ENCODE results near the gene ASB15.

ASB15 gene

DNA sequence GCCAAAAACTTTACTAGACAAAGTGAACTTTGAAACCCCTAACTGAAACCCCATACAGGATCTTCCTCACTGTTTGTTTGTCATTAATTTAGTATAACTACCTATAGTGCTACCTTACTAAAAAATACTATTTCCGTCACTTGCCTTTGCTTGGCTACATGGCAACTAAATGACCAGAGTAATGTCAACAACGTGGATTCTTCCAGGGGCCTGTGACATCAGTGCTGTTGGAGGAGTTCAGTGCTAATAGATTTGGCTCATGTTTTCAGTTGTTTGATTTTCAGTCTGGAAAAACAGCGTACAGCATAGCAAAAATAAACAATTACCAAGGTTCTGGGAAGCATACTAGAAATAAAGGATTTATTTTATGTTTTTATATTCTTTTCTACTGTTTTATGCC is 3.0 kb upstream of the ASB15 start:
- H3K9ac ChIP-seq (ENCODE audit: low read length in 2 of 2): no peak overlapping the region
- H3K4me1 ChIP-seq (ENCODE audit: control insufficient read depth, insufficient read depth, low read length): no peaks in the 10 kb centered on the region
- H3K4me3 ChIP-seq (ENCODE audit: low read length in 2 of 2): no peak overlapping the region
- H3K36me3 ChIP-seq (ENCODE audit: control insufficient read depth in 2 of 2, insufficient read depth in 2 of 2, low read length in 2 of 2): no peaks in the 10 kb centered on the region
- no peaks in the 10 kb centered on the region for H3K9me3 ChIP-seq (ENCODE audit: control insufficient read depth in 2 of 2, low read length in 2 of 2)
- no peak overlapping the region for H3K27ac ChIP-seq (ENCODE audit: low read length)
- H3K27me3 ChIP-seq (ENCODE audit: control insufficient read depth in 1 of 2, insufficient read depth in 2 of 2, low read length in 2 of 2): no peaks in the 10 kb centered on the region

DNA sequence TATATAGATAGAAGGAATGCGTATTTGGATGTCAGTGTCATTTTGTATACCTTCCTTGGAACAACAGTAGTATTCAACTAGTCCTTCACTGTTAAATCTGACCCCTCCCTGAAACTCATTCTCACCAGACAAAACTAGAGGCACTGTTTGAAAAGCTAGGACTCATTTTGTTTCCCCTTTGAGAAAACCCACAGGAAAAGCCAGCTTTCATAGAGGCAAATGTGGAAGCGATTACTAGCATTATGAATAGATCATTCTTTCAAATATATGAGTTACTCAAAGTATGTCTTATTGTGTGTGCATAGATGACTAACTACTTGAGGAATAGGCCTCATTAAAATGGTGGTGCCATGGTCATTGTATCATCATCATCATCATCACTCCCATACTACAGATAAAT is 1.9 kb upstream of the ASB15 start:
- H3K27me3 ChIP-seq (ENCODE audit: control insufficient read depth in 1 of 2, insufficient read depth in 2 of 2, low read length in 2 of 2): no peaks in the 10 kb centered on the region
- H3K4me1 ChIP-seq (ENCODE audit: control insufficient read depth, insufficient read depth, low read length): no peaks in the 10 kb centered on the region
- H3K4me3 ChIP-seq (ENCODE audit: low read length in 2 of 2): no peak overlapping the region
- no peak overlapping the region for H3K9ac ChIP-seq (ENCODE audit: low read length in 2 of 2)
- no peaks in the 10 kb centered on the region for H3K9me3 ChIP-seq (ENCODE audit: control insufficient read depth in 2 of 2, low read length in 2 of 2)
- H3K27ac ChIP-seq (ENCODE audit: low read length): no peak overlapping the region
- no peaks in the 10 kb centered on the region for H3K36me3 ChIP-seq (ENCODE audit: control insufficient read depth in 2 of 2, insufficient read depth in 2 of 2, low read length in 2 of 2)

- H3K9ac ChIP-seq (ENCODE audit: low read length in 2 of 2): no peak overlapping the region
- no peaks in the 10 kb centered on the region for H3K27me3 ChIP-seq (ENCODE audit: control insufficient read depth in 1 of 2, insufficient read depth in 2 of 2, low read length in 2 of 2)
- no peak overlapping the region for H3K4me3 ChIP-seq (ENCODE audit: low read length in 2 of 2)
- H3K9me3 ChIP-seq (ENCODE audit: control insufficient read depth in 2 of 2, low read length in 2 of 2): no peaks in the 10 kb centered on the region
- no peak overlapping the region for H3K27ac ChIP-seq (ENCODE audit: low read length)
- H3K4me1 ChIP-seq (ENCODE audit: control insufficient read depth, insufficient read depth, low read length): no peaks in the 10 kb centered on the region
- H3K36me3 ChIP-seq (ENCODE audit: control insufficient read depth in 2 of 2, insufficient read depth in 2 of 2, low read length in 2 of 2): no peaks in the 10 kb centered on the region
These were observed 745 bp upstream of the ASB15 start for GRCh38 chr7:123600876-123601275.

DNA sequence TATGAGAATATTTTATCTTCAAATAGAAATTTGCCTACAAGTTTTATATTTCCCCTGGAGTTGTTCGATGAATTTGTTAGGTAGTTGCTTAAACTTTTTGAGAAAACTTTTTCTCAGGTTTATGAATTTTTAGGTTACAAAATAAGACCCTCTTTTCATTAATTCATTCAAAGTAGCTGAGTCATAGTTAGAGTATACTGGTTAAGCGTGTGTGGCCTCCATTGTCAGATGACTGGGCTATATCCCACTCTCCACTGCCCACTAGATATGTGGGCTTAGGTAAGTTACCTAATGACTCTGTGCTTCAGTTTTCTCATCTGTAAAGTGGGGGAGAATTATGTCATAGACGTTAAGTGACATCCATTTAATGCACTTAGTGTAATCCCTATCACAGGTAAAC is 1.0 kb downstream of the ASB15 start:
- no peak overlapping the region for H3K4me3 ChIP-seq (ENCODE audit: low read length in 2 of 2)
- H3K9ac ChIP-seq (ENCODE audit: low read length in 2 of 2): no peak overlapping the region
- H3K9me3 ChIP-seq (ENCODE audit: control insufficient read depth in 2 of 2, low read length in 2 of 2): no peaks in the 10 kb centered on the region
- H3K4me1 ChIP-seq (ENCODE audit: control insufficient read depth, insufficient read depth, low read length): no peaks in the 10 kb centered on the region
- no peak overlapping the region for H3K27ac ChIP-seq (ENCODE audit: low read length)
- H3K27me3 ChIP-seq (ENCODE audit: control insufficient read depth in 1 of 2, insufficient read depth in 2 of 2, low read length in 2 of 2): no peaks in the 10 kb centered on the region
- H3K36me3 ChIP-seq (ENCODE audit: control insufficient read depth in 2 of 2, insufficient read depth in 2 of 2, low read length in 2 of 2): no peaks in the 10 kb centered on the region

DNA sequence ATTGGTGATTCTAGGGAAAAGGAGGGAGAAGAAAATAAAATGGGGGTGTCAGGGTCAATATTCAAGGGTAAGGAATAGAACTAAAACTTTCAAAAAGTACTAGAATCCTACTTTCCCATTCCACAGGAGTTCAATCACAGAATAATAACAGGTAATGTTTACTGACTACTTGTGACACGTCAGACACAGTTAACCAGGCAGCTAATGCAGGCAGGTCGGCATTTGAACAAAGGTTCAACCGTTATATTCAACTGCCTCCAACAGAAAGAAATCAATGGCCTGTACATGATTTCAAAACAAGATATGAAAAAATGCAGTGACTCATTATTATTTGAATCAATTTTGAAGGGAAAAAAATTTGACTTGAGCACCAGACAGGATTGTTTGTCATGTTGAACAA is 3.1 kb downstream of the ASB15 start:
- Histone ChIP-seq H3K27me3 (ENCODE audit: control insufficient read depth in 1 of 2, insufficient read depth in 2 of 2, low read length in 2 of 2) (no peaks in the 10 kb centered on the region), H3K27ac (ENCODE audit: low read length) (no peak overlapping the region), H3K9ac (ENCODE audit: low read length in 2 of 2) (no peak overlapping the region), H3K36me3 (ENCODE audit: control insufficient read depth in 2 of 2, insufficient read depth in 2 of 2, low read length in 2 of 2) (no peaks in the 10 kb centered on the region), H3K9me3 (ENCODE audit: control insufficient read depth in 2 of 2, low read length in 2 of 2) (no peaks in the 10 kb centered on the region), H3K4me1 (ENCODE audit: control insufficient read depth, insufficient read depth, low read length) (no peaks in the 10 kb centered on the region), H3K4me3 (ENCODE audit: low read length in 2 of 2) (no peak overlapping the region)

DNA sequence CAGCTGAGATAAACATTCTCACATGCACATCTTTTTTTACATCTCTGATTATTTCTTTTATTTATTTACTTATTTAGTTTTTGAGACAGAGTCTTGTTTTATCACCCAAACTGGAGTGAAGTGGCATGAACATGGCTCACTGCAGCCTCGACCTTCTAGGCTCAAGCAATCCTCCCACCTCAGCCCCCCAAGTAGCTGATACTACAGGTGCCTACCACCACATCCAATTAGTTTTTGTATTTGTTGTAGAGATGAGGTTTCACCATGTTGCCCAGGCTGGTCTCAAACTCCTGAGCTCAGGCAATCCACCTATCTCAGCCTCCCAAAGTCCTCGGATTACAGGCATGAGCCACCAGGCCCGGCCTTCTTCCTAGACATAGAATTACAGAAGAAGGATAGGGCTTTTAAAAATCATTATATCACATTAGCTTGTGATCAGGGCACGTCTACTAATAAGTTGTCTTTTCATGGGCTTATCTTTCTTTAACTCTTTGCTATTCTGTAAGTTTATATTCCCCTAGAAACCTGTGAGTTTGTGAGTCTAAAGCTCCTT is 5.9 kb downstream of the ASB15 start:
- H3K4me1 ChIP-seq (ENCODE audit: control insufficient read depth, insufficient read depth, low read length): no peaks in the 10 kb centered on the region
- H3K27me3 ChIP-seq (ENCODE audit: control insufficient read depth in 1 of 2, insufficient read depth in 2 of 2, low read length in 2 of 2): no peaks in the 10 kb centered on the region
- H3K27ac ChIP-seq (ENCODE audit: low read length): no peak overlapping the region
- H3K9me3 ChIP-seq (ENCODE audit: control insufficient read depth in 2 of 2, low read length in 2 of 2): no peaks in the 10 kb centered on the region
- no peak overlapping the region for H3K9ac ChIP-seq (ENCODE audit: low read length in 2 of 2)
- no peaks in the 10 kb centered on the region for H3K36me3 ChIP-seq (ENCODE audit: control insufficient read depth in 2 of 2, insufficient read depth in 2 of 2, low read length in 2 of 2)
- no peak overlapping the region for H3K4me3 ChIP-seq (ENCODE audit: low read length in 2 of 2)

DNA sequence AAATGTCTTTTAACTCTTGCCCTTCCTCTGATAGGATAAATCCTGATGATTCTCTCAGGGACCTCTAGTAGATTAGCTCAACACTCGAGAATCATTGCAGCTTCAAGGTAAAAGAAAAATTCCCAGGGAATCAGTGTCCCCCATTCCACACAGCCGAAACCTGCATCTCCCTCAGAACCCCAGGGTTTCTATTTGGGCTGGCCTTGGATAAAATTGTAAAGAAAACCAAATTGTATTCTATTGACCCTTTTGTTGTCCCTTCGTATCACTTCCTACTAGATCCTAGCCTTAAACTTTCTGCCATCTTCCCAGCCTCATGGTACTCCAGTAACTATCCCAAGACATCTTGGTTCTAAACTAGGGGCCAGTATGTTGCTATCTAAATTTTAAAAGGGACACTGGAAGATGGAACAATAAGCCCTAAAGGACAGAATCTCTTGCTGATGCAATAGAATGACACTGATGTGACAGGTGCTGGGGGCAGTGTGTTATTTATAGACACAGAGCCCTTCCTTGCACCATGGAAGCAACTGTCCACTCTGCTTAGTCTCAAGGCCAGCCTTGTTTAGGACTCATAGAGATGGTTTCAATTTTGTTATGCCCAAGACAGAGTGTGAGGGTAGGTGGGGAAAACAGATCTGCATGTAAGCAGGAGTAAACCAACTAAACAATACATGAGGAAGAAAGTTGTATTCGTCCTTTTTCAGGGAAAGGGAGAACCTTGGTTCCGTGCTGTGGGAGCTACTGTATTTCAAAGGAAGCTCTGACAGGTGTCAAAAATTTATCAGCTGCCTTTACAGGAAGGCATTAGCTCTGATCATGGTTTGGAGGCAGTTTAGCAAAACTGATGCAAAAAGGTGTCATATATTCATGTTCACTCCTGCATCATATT is 7.6 kb downstream of the ASB15 start:
- Histone ChIP-seq H3K4me3 (ENCODE audit: low read length in 2 of 2) (no peak overlapping the region), H3K4me1 (ENCODE audit: control insufficient read depth, insufficient read depth, low read length) (no peaks in the 10 kb centered on the region), H3K27ac (ENCODE audit: low read length) (no peak overlapping the region), H3K27me3 (ENCODE audit: control insufficient read depth in 1 of 2, insufficient read depth in 2 of 2, low read length in 2 of 2) (no peaks in the 10 kb centered on the region), H3K36me3 (ENCODE audit: control insufficient read depth in 2 of 2, insufficient read depth in 2 of 2, low read length in 2 of 2) (no peaks in the 10 kb centered on the region), H3K9ac (ENCODE audit: low read length in 2 of 2) (no peak overlapping the region), H3K9me3 (ENCODE audit: control insufficient read depth in 2 of 2, low read length in 2 of 2) (no peaks in the 10 kb centered on the region)

DNA sequence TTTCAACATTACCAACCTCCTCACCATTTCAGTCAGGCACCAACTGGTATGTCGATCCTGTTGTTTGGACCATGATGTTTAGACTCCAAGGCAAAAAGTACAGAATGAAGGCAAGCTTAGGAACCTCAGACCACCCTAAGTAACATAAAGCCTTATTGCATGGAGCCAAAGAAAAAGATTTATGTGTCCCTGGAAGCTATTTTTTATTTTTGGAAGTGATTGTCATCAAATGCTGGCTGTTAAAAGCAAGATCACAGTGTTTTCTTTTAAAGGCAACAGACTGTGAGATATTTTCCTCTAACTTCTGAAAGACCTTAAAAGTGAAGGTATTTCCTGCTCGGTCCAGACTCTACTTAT is 8.2 kb downstream of the ASB15 start:
- Histone ChIP-seq H3K4me1 (ENCODE audit: control insufficient read depth, insufficient read depth, low read length) (no peaks in the 10 kb centered on the region), H3K27ac (ENCODE audit: low read length) (no peak overlapping the region), H3K4me3 (ENCODE audit: low read length in 2 of 2) (no peak overlapping the region), H3K9me3 (ENCODE audit: control insufficient read depth in 2 of 2, low read length in 2 of 2) (no peaks in the 10 kb centered on the region), H3K27me3 (ENCODE audit: control insufficient read depth in 1 of 2, insufficient read depth in 2 of 2, low read length in 2 of 2) (no peaks in the 10 kb centered on the region), H3K36me3 (ENCODE audit: control insufficient read depth in 2 of 2, insufficient read depth in 2 of 2, low read length in 2 of 2) (no peaks in the 10 kb centered on the region), H3K9ac (ENCODE audit: low read length in 2 of 2) (no peak overlapping the region)

GRCh38 chr7:123612024-123612423 is 10.4 kb downstream of the ASB15 start:
- H3K4me1 ChIP-seq (ENCODE audit: control insufficient read depth, insufficient read depth, low read length): no peaks in the 10 kb centered on the region
- H3K27ac ChIP-seq (ENCODE audit: low read length): no peak overlapping the region
- no peaks in the 10 kb centered on the region for H3K27me3 ChIP-seq (ENCODE audit: control insufficient read depth in 1 of 2, insufficient read depth in 2 of 2, low read length in 2 of 2)
- H3K9me3 ChIP-seq (ENCODE audit: control insufficient read depth in 2 of 2, low read length in 2 of 2): no peaks in the 10 kb centered on the region
- H3K9ac ChIP-seq (ENCODE audit: low read length in 2 of 2): no peak overlapping the region
- H3K36me3 ChIP-seq (ENCODE audit: control insufficient read depth in 2 of 2, insufficient read depth in 2 of 2, low read length in 2 of 2): no peaks in the 10 kb centered on the region
- no peak overlapping the region for H3K4me3 ChIP-seq (ENCODE audit: low read length in 2 of 2)

- no peaks in the 10 kb centered on the region for H3K36me3 ChIP-seq (ENCODE audit: control insufficient read depth in 2 of 2, insufficient read depth in 2 of 2, low read length in 2 of 2)
- H3K4me1 ChIP-seq (ENCODE audit: control insufficient read depth, insufficient read depth, low read length): no peaks in the 10 kb centered on the region
- no peak overlapping the region for H3K27ac ChIP-seq (ENCODE audit: low read length)
- H3K9me3 ChIP-seq (ENCODE audit: control insufficient read depth in 2 of 2, low read length in 2 of 2): no peaks in the 10 kb centered on the region
- no peaks in the 10 kb centered on the region for H3K27me3 ChIP-seq (ENCODE audit: control insufficient read depth in 1 of 2, insufficient read depth in 2 of 2, low read length in 2 of 2)
- no peak overlapping the region for H3K4me3 ChIP-seq (ENCODE audit: low read length in 2 of 2)
- H3K9ac ChIP-seq (ENCODE audit: low read length in 2 of 2): no peak overlapping the region
These were observed 13.7 kb downstream of the ASB15 start for GRCh38 chr7:123615344-123615743.

DNA sequence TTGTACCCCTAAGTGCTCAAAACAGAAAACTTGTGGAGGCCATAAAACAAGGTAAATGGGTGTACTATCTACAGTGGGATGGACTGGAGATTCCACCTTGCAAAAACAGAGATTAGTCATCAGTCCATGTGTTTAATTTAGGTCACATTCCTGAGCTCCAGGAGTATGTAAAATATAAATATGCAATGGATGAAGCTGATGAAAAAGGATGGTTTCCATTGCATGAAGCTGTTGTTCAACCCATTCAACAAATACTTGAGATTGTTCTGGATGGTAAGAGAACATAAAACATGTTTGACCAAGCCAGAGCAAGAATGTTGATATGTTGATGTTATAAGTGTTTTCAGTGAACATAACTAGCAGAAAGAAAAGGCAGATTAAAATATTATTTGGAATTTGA is 14.6 kb downstream of the ASB15 start:
- no peak overlapping the region for H3K27ac ChIP-seq (ENCODE audit: low read length)
- H3K9ac ChIP-seq (ENCODE audit: low read length in 2 of 2): no peak overlapping the region
- H3K4me3 ChIP-seq (ENCODE audit: low read length in 2 of 2): no peak overlapping the region
- H3K27me3 ChIP-seq (ENCODE audit: control insufficient read depth in 1 of 2, insufficient read depth in 2 of 2, low read length in 2 of 2): no peaks in the 10 kb centered on the region
- H3K4me1 ChIP-seq (ENCODE audit: control insufficient read depth, insufficient read depth, low read length): no peaks in the 10 kb centered on the region
- H3K36me3 ChIP-seq (ENCODE audit: control insufficient read depth in 2 of 2, insufficient read depth in 2 of 2, low read length in 2 of 2): no peaks in the 10 kb centered on the region
- H3K9me3 ChIP-seq (ENCODE audit: control insufficient read depth in 2 of 2, low read length in 2 of 2): no peaks in the 10 kb centered on the region
